HG02938 (cell line): ENCODE data around the gene FERMT2.
"Not testable (repeated sequence)": the region's sequence is repeated elsewhere in the genome, so short reads cannot be mapped to it uniquely, and the experiment has no call there.

Experiments
- ATAC-seq: cut with Tn5 transposase; IDR thresholded peaks from one replicate; pipeline ENCODE4 v1.9.1; 2021; ENCODE audit warnings: mild to moderate bottlenecking, moderate library complexity; ENCODE audit not compliant: unreplicated experiment

The FERMT2 gene

GRCh38 chr14:52868911-52869618 lies 81.8 kb downstream of the FERMT2 start:
- no peak for ATAC-seq

- not testable (repeated sequence) for ATAC-seq
These were observed 86.0 kb downstream of the FERMT2 start for GRCh38 chr14:52864893-52865292.

- ATAC-seq: no peak
These were observed 87.5 kb downstream of the FERMT2 start for GRCh38 chr14:52863334-52863700.

- ATAC-seq: no peak
These were observed 88.1 kb downstream of the FERMT2 start for GRCh38 chr14:52862632-52863333.

GRCh38 chr14:52861403-52861802 lies 89.4 kb downstream of the FERMT2 start:
- no peak for ATAC-seq

GRCh38 chr14:52860910-52861309 lies 89.9 kb downstream of the FERMT2 start:
- ATAC-seq: no peak

- ATAC-seq: no peak
These were observed 90.6 kb downstream of the FERMT2 start for GRCh38 chr14:52860209-52860608.

GRCh38 chr14:52856139-52856538 lies 94.7 kb downstream of the FERMT2 start:
- no peak for ATAC-seq

- ATAC-seq: no peak
These were observed 97.4 kb downstream of the FERMT2 start for GRCh38 chr14:52853522-52853854.

GRCh38 chr14:52852810-52853521 lies 97.9 kb downstream of the FERMT2 start:
- ATAC-seq: no peak

- ATAC-seq: no peak
These were observed 100.4 kb downstream of the FERMT2 start for GRCh38 chr14:52850451-52850909.

- no peak for ATAC-seq
These were observed 102.2 kb downstream of the FERMT2 start for GRCh38 chr14:52848626-52849025.

GRCh38 chr14:52846591-52846990 lies 104.3 kb downstream of the FERMT2 start:
- ATAC-seq: no peak

- no peak for ATAC-seq
These were observed 105.8 kb downstream of the FERMT2 start for GRCh38 chr14:52845081-52845480.

- ATAC-seq: no peak
These were observed 106.4 kb downstream of the FERMT2 start for GRCh38 chr14:52844262-52845060.

GRCh38 chr14:52840877-52841276 lies 110.0 kb downstream of the FERMT2 start:
- no peak for ATAC-seq

GRCh38 chr14:52837451-52837850 lies 113.4 kb downstream of the FERMT2 start:
- no peak for ATAC-seq

GRCh38 chr14:52836063-52836462 lies 114.8 kb downstream of the FERMT2 start:
- ATAC-seq: no peak

GRCh38 chr14:52835122-52835903 lies 115.5 kb downstream of the FERMT2 start:
- no peak for ATAC-seq

GRCh38 chr14:52834440-52834842 lies 116.4 kb downstream of the FERMT2 start:
- no peak for ATAC-seq
